Thymus (tissue), 11 donors: ENCODE measurements around the gene ADH7. TPM values are rescaled to one million over a fixed set of nuclear protein-coding genes. Genes with fewer than 3 reads are reported as not detected.

Experiments used
- DNase-seq, 9 donors: peaks; one replicate each; pipeline ENCODE4 v3.0.0-alpha.2; 2013; ENCODE audit warnings: low spot score in 9 of 9, low read depth in 6 of 9, missing footprints in 1 of 9
- H3K27ac ChIP-seq, 2 donors: one replicate each; pipeline ENCODE4 v1.5.1; 2013; ENCODE audit warnings: control low read depth in 1 of 2, low read depth in 1 of 2, low read length in 1 of 2, mild to moderate bottlenecking in 1 of 2, moderate library complexity in 1 of 2
- H3K27me3 ChIP-seq, 2 donors: one replicate each; pipeline ENCODE4 v1.5.1; 2013; ENCODE audit warnings: low read length in 1 of 2; ENCODE audit not compliant: control insufficient read depth in 2 of 2, insufficient read depth in 1 of 2
- H3K36me3 ChIP-seq, 2 donors: one replicate each; pipeline ENCODE4 v1.5.1; 2013; ENCODE audit warnings: low read length in 1 of 2, mild to moderate bottlenecking in 1 of 2, moderate library complexity in 1 of 2; ENCODE audit not compliant: control insufficient read depth in 2 of 2, insufficient read depth in 2 of 2
- H3K4me1 ChIP-seq, 2 donors: one replicate each; pipeline ENCODE4 v1.5.1; 2013; ENCODE audit warnings: low read length in 2 of 2; ENCODE audit not compliant: control insufficient read depth in 2 of 2, insufficient read depth in 2 of 2
- H3K4me3 ChIP-seq, 2 donors: one replicate each; pipeline ENCODE4 v1.5.1; 2013; ENCODE audit warnings: low read length in 2 of 2, control low read depth in 1 of 2, mild to moderate bottlenecking in 1 of 2
- H3K9me3 ChIP-seq, 2 donors: one replicate each; pipeline ENCODE4 v1.5.1; 2013; ENCODE audit warnings: low read length in 1 of 2, mild to moderate bottlenecking in 1 of 2; ENCODE audit not compliant: control insufficient read depth in 2 of 2, insufficient read depth in 1 of 2
- WGBS: extraction: QIAGEN DNeasy Blood & Tissue Kit; methylation state at CpG from one replicate; pipeline ENCODE4 v1.1.7; 2013; 5-methylcytosine and 5-hydroxymethylcytosine counted together
- polyA plus RNA-seq: library from polyadenylated mRNA; stranded (reverse); fragments of 200-250 nt; gene quantifications from one replicate; pipeline ENCODE4 v1.2.3, GENCODE V29; 2013
- total RNA-seq: library from RNA; stranded (reverse); fragments of 120-200 nt; gene quantifications from one replicate; pipeline ENCODE4 v1.2.4, GENCODE V29; 2013
- donor health status: healthy.

Gene ADH7
- total and polyA plus RNA-seq, 2 donors, result 2.1 TPM; not detected in 1

- Histone ChIP-seq H3K27me3 (no peaks in the 10 kb centered on the region), H3K36me3 (no peaks in the 10 kb centered on the region), H3K9me3 (no peaks in the 10 kb centered on the region), H3K4me3 (no peak overlapping the region), H3K4me1 (peaks cover 0 to 3% of the 10 kb centered on the region in 2 donors), H3K27ac (no peak overlapping the region)
- DNase-seq, result no peak
Observed at GRCh38 chr4:99408346-99408745, 26.8 kb downstream of the ADH7 start.

- Histone ChIP-seq H3K4me1 (peaks cover 0 to 3% of the 10 kb centered on the region in 2 donors), H3K36me3 (no peaks in the 10 kb centered on the region), H3K4me3 (no peak overlapping the region), H3K27me3 (no peaks in the 10 kb centered on the region), H3K27ac (no peak overlapping the region), H3K9me3 (no peaks in the 10 kb centered on the region)
- 41% methylated on average over 6 of the region's 6 CpGs for WGBS
- DNase-seq, result peak; percentile 13 to 75 (median 48)
Observed at GRCh38 chr4:99405433-99406115, 29.6 kb downstream of the ADH7 start.

- peaks cover 0 to 3% of the 10 kb centered on the region in 2 donors for H3K4me1 ChIP-seq
- no peak overlapping the region for H3K27ac ChIP-seq
- no peaks in the 10 kb centered on the region for H3K27me3 ChIP-seq
- no peaks in the 10 kb centered on the region for H3K9me3 ChIP-seq
- 73% methylated on average over 4 of the region's 4 CpGs for WGBS
- H3K36me3 ChIP-seq, result no peaks in the 10 kb centered on the region
- DNase-seq, result no peak
- H3K4me3 ChIP-seq, result no peak overlapping the region
Observed at GRCh38 chr4:99404595-99405287, 30.4 kb downstream of the ADH7 start.

GRCh38 chr4:99403380-99404184, 31.6 kb downstream of the ADH7 start:
- Histone ChIP-seq H3K27me3 (no peaks in the 10 kb centered on the region), H3K27ac (no peak overlapping the region), H3K9me3 (no peaks in the 10 kb centered on the region), H3K36me3 (no peaks in the 10 kb centered on the region), H3K4me1 (peaks cover 0 to 3% of the 10 kb centered on the region in 2 donors), H3K4me3 (no peak overlapping the region)
- DNase-seq, result no peak
- WGBS, result 95% methylated on average over 5 of the region's 5 CpGs

- Histone ChIP-seq H3K27me3 (no peaks in the 10 kb centered on the region), H3K9me3 (no peaks in the 10 kb centered on the region), H3K4me1 (peaks cover 0 to 3% of the 10 kb centered on the region in 2 donors), H3K27ac (no peak overlapping the region), H3K36me3 (no peaks in the 10 kb centered on the region), H3K4me3 (no peak overlapping the region)
- WGBS, result 98% methylated on average over 3 of the region's 3 CpGs
- no peak for DNase-seq
Observed at GRCh38 chr4:99402765-99403164, 32.4 kb downstream of the ADH7 start.

- no peak overlapping the region for H3K4me3 ChIP-seq
- H3K27me3 ChIP-seq, result no peaks in the 10 kb centered on the region
- H3K4me1 ChIP-seq, result peaks cover 0 to 3% of the 10 kb centered on the region in 2 donors
- no peak for DNase-seq
- H3K36me3 ChIP-seq, result no peaks in the 10 kb centered on the region
- H3K27ac ChIP-seq, result no peak overlapping the region
- no peaks in the 10 kb centered on the region for H3K9me3 ChIP-seq
Observed at GRCh38 chr4:99400831-99401230, 34.3 kb downstream of the ADH7 start.

GRCh38 chr4:99399017-99399416, 36.1 kb downstream of the ADH7 start:
- Histone ChIP-seq H3K27me3 (no peaks in the 10 kb centered on the region), H3K9me3 (no peaks in the 10 kb centered on the region), H3K36me3 (no peaks in the 10 kb centered on the region), H3K4me3 (no peak overlapping the region), H3K27ac (no peak overlapping the region), H3K4me1 (peaks cover 0 to 2% of the 10 kb centered on the region in 2 donors)
- 31% methylated on average over 1 of the region's 1 CpG for WGBS
- no peak for DNase-seq

- Histone ChIP-seq H3K27ac (no peak overlapping the region), H3K9me3 (no peaks in the 10 kb centered on the region), H3K36me3 (no peaks in the 10 kb centered on the region), H3K4me1 (peaks cover 0 to 2% of the 10 kb centered on the region in 2 donors), H3K4me3 (no peak overlapping the region), H3K27me3 (no peaks in the 10 kb centered on the region)
- 85% methylated on average over 3 of the region's 3 CpGs for WGBS
- DNase-seq, result peak in 2 of 9 donors; percentile 8 to 23
Observed at GRCh38 chr4:99395595-99396364, 39.4 kb downstream of the ADH7 start.
